GM21423 (cell line): ENCODE data around the gene ARL3.
A peak's percentile ranks its signal among the peaks of the same experiment; 100 is the strongest.
"Not testable (repeated sequence)": the region's sequence is repeated elsewhere in the genome, so short reads cannot be mapped to it uniquely, and the experiment has no call there.

ENCODE experiments used
- ATAC-seq: cut with Tn5 transposase; IDR thresholded peaks from one replicate; pipeline ENCODE4 v1.9.1; 2021; ENCODE audit warnings: mild to moderate bottlenecking, moderate library complexity; ENCODE audit not compliant: unreplicated experiment

The ARL3 gene

GRCh38 chr10:102674566-102674965 lies 39.6 kb downstream of the ARL3 start:
- no peak for ATAC-seq

GRCh38 chr10:102673819-102674511 lies 40.2 kb downstream of the ARL3 start:
- peak; percentile 48 for ATAC-seq

- no peak for ATAC-seq
These were observed 40.9 kb downstream of the ARL3 start for GRCh38 chr10:102673236-102673818.

GRCh38 chr10:102670871-102671434 lies 43.2 kb downstream of the ARL3 start:
- ATAC-seq: no peak

GRCh38 chr10:102670065-102670670 lies 44.0 kb downstream of the ARL3 start:
- no peak for ATAC-seq

- no peak for ATAC-seq
These were observed 44.8 kb downstream of the ARL3 start for GRCh38 chr10:102669206-102670064.

GRCh38 chr10:102668326-102669107 lies 45.7 kb downstream of the ARL3 start:
- no peak for ATAC-seq

- not testable (repeated sequence) for ATAC-seq
These were observed 46.8 kb downstream of the ARL3 start for GRCh38 chr10:102667411-102667810.

- no peak for ATAC-seq
These were observed 48.2 kb downstream of the ARL3 start for GRCh38 chr10:102665904-102666509.

GRCh38 chr10:102661658-102662028 lies 52.6 kb downstream of the ARL3 start:
- ATAC-seq: peak; percentile 16

- peak; percentile 77 for ATAC-seq
These were observed 53.1 kb downstream of the ARL3 start for GRCh38 chr10:102660888-102661657.

GRCh38 chr10:102658802-102659201 lies 55.4 kb downstream of the ARL3 start:
- ATAC-seq: no peak

GRCh38 chr10:102657984-102658724 lies 56.0 kb downstream of the ARL3 start:
- no peak for ATAC-seq

- ATAC-seq: no peak
These were observed 56.7 kb downstream of the ARL3 start for GRCh38 chr10:102657451-102657850.

- no peak for ATAC-seq
These were observed 57.3 kb downstream of the ARL3 start for GRCh38 chr10:102656791-102657371.

GRCh38 chr10:102656026-102656425 lies 58.2 kb downstream of the ARL3 start:
- no peak for ATAC-seq

GRCh38 chr10:102654969-102655368 lies 59.2 kb downstream of the ARL3 start:
- ATAC-seq: no peak

- no peak for ATAC-seq
These were observed 59.6 kb downstream of the ARL3 start for GRCh38 chr10:102654566-102654965.
